Astrocyte of the cerebellum (primary cell): ENCODE measurements around the gene OR10A6.

ENCODE experiments used
- DNase-seq: peaks from one replicate; pipeline ENCODE4 v3.0.0-alpha.2; 2011; ENCODE audit warnings: low read depth
- H3K4me3 ChIP-seq: 2 replicates; pipeline ENCODE4 v1.5.1; 2011; ENCODE audit warnings: mild to moderate bottlenecking, low read depth, low read length, moderate library complexity
- in situ Hi-C: cut with HindIII; loops from 2 replicates; pipeline ENCODE4 v1.10.0; 2017; ENCODE audit warnings: low sequenced_read_pairs
- TF ChIP-seq, protein P1 (sequence below): IDR thresholded peaks from 2 replicates; pipeline ENCODE4 v1.5.1; 2012; ENCODE audit warnings: low read length, low read depth, moderate library complexity, mild to moderate bottlenecking; ENCODE audit errors: missing control alignments

Gene OR10A6

DNA sequence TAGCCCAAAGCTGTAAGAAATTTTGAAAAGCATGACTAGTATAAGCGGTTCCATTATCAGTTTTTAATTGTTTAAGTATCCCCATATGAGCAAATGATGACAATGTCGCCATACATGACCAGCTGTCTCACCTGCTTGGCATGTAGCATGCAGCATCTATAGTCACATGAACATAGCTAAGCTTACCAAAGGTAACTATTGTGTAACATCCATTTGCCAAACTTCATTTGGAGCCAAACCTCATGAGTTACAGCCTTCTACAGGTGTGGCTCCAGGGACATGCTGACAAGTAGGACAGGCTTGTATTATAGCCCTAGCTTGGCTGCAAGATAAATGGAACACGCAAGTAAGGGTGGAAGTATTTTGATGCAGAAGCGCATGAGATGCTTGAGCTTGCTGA lies 30.4 kb downstream of the OR10A6 start:
- in situ Hi-C loops: no loop called here
- no peak for DNase-seq
- no peak overlapping the region for H3K4me3 ChIP-seq
- TF ChIP-seq, protein P1, sequence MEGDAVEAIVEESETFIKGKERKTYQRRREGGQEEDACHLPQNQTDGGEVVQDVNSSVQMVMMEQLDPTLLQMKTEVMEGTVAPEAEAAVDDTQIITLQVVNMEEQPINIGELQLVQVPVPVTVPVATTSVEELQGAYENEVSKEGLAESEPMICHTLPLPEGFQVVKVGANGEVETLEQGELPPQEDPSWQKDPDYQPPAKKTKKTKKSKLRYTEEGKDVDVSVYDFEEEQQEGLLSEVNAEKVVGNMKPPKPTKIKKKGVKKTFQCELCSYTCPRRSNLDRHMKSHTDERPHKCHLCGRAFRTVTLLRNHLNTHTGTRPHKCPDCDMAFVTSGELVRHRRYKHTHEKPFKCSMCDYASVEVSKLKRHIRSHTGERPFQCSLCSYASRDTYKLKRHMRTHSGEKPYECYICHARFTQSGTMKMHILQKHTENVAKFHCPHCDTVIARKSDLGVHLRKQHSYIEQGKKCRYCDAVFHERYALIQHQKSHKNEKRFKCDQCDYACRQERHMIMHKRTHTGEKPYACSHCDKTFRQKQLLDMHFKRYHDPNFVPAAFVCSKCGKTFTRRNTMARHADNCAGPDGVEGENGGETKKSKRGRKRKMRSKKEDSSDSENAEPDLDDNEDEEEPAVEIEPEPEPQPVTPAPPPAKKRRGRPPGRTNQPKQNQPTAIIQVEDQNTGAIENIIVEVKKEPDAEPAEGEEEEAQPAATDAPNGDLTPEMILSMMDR: no peak

DNA sequence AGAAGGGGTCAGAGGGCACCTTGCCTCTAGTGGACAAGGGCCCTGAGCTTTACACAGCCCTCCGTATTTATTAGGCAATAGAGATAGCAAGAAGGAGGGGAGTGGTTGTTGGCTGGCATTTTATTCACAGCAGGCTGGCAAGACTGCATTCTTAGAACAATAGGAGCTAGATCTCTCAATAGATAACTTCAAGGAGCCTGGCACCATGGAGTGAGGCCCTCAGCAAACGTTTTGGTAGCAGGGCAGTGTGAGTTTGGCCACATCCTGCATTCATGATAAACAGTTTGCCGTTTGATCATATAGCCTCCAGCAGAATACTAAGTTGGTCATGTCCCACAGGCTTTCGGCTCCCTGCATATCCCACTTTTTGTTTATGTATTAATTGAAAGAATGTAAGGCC lies 31.6 kb downstream of the OR10A6 start:
- TF ChIP-seq, protein P1: no peak
- in situ Hi-C loops: no loop called here
- H3K4me3 ChIP-seq: no peak overlapping the region
- DNase-seq: no peak

DNA sequence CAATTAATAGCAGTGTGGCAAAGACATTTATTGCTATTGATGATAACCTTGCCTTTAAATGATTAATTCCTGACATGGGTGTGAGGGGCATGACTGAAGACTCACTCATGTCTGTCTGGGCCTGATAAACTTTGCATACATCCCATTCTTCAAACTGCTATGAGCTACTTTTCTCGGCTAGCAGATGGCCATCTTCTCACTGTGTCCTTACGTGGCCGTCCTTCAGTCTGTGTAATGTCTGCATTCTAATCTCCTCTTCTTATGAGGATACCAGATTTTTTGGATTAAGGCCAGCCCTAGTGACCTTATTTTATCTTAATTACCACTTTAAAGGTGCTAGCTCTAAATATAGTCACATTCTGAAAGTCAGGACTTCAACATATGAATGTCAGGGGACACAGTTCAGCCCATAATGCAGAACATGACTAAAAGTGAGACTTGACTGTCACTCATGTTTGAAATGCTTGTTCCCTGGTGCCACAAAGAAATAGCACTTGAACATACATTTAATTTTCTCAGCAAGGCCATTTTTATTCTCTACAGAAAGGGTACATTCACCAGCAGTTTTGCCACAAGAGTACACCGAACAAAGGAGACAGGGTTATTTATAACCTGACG lies 32.3 kb downstream of the OR10A6 start:
- DNase-seq: no peak
- TF ChIP-seq, protein P1: no peak
- in situ Hi-C loops: no loop called here
- no peak overlapping the region for H3K4me3 ChIP-seq

DNA sequence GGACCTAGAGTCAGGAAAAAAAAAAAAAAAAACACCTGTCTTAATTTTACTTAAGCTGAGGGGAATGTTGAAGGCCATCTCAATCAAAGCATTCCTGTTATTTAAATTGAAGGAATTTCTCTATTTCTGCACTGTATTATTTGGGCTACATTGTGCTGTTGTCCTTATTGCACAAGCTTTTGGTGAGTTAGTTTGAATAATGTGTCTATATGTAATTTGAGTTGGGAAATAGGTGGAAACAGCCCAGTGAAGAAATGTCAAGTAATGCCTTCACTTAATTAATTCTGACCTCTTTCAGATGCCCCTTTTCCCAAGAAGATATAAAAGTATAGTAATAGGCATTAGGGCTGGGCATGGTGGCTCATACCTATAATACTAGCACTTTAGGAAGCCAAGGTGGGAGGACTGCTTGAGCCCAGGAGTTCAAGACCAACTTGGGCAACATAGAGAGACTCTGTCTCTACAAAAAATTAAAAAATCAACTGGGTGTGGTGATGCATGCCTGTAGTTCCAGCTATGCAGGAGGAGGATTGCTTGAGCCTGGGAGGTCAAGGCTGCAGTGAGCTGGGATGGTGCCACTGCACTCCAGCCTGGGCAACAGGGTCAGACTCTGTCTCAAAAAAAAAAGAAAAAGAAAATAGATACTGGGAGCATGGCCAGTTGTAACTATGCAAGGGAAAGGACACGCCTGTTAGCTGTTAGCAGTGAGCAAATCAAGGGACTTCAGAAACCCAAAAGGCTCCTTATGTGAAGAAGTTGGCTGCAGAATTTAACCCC lies 34.9 kb downstream of the OR10A6 start:
- H3K4me3 ChIP-seq: no peak overlapping the region
- in situ Hi-C loops: no loop called here
- no peak for DNase-seq
- TF ChIP-seq, protein P1: no peak

DNA sequence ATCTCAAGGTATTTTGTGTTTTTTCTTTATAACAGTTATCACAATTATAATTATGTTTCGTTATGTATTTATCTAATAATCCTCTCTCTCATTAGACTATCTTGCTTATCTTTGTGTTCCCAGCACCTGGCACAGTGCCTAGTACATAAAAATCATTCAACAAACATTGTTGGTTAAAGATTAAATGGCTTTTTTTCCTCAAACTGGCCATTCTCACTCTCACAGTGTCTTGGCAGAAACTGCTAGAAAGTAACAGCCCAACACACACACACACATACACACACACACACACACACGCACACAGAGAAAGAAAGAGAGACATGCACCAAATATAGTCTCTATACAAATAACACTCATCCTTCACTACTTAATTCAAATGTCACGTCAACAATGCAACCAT lies 36.8 kb downstream of the OR10A6 start:
- DNase-seq: no peak
- in situ Hi-C loops: loop anchor here (5.0 kb wide), 1 partner anchor 73 kb away; the partner anchor contains the start of gene NLRP10

DNA sequence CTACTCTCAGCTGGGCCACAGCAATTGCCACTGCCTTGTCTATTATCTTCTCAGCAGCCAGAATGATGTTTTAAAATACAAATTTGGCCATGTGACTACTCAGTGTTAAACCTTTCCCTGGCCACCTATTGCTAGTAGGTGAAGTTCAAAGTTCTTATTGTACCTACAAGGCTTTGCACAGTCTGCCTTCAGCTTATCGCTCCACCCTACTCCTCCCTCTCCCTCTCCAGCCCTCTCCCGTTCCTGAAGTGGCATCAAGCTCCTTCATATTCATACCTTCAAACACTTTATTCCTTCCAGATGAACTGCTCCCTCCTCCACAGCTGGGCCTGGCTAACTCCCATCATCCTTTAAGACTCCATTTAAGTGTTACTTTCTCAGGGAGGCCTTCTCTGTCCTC lies 37.3 kb downstream of the OR10A6 start:
- DNase-seq: no peak
- H3K4me3 ChIP-seq: no peak overlapping the region
- TF ChIP-seq, protein P1: no peak
- in situ Hi-C loops: loop anchor here (5.0 kb wide), 1 partner anchor 74 kb away; the partner anchor contains the start of gene NLRP10

More for the DNA sequence above, 36.8 kb downstream of the OR10A6 start:
- H3K4me3 ChIP-seq: no peak overlapping the region
- TF ChIP-seq, protein P1: no peak
